DLD1 (cell line): ENCODE results near the gene ANTXRL.

ENCODE experiments used
- in situ Hi-C: cut with HindIII; loops from 2 replicates; pipeline ENCODE4 v1.10.0; 2017; ENCODE audit warnings: low sequenced_read_pairs

The ANTXRL gene

GRCh38 chr10:46286991-46287693, at the start of gene ANTXRL:
TSS of gene ANTXRL (plus strand) at chr10:46286997. CDS start at chr10:46287263, 266 bp downstream.
- in situ Hi-C loops, result no loop called here

- in situ Hi-C loops, result loop anchor here (10.0 to 25.0 kb wide), 2 partner anchors 87 to 299 kb away; no protein-coding TSS in a partner anchor
These were observed 48.8 kb upstream of the ANTXRL start for GRCh38 chr10:46237815-46238510.

DNA sequence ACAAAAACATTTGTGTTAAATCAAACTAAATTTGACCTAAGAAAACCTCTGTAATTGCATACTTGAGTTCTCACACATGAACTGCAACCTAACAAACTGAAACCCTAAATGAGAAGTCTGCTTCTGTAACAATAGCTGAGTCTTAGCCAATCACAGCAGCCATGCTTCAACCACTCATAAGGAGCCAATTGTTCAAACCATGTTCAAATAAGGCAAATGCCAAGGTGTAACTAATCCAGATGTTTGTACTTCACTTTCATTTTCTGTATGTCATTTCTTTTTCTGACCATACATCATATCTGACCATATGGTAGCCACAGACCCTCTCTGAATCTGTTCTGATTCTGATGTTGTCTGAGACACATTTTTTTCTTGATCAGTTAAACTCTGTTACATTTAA, 47.5 kb upstream of the ANTXRL start:
- in situ Hi-C loops, result loop anchor here (10.0 to 25.0 kb wide), 2 partner anchors 86 to 298 kb away; no protein-coding TSS in a partner anchor

- in situ Hi-C loops, result loop anchor here (10.0 to 25.0 kb wide), 2 partner anchors 85 to 297 kb away; no protein-coding TSS in a partner anchor
These were observed 46.7 kb upstream of the ANTXRL start for GRCh38 chr10:46239993-46240683.

- in situ Hi-C loops, result loop anchor here (25.0 kb wide), 1 partner anchor 296 kb away; no protein-coding TSS in a partner anchor
These were observed 45.9 kb upstream of the ANTXRL start for GRCh38 chr10:46240684-46241565.

- in situ Hi-C loops, result loop anchor here (25.0 kb wide), 1 partner anchor 292 kb away; no protein-coding TSS in a partner anchor
These were observed 41.4 kb upstream of the ANTXRL start for GRCh38 chr10:46245381-46245900.

DNA sequence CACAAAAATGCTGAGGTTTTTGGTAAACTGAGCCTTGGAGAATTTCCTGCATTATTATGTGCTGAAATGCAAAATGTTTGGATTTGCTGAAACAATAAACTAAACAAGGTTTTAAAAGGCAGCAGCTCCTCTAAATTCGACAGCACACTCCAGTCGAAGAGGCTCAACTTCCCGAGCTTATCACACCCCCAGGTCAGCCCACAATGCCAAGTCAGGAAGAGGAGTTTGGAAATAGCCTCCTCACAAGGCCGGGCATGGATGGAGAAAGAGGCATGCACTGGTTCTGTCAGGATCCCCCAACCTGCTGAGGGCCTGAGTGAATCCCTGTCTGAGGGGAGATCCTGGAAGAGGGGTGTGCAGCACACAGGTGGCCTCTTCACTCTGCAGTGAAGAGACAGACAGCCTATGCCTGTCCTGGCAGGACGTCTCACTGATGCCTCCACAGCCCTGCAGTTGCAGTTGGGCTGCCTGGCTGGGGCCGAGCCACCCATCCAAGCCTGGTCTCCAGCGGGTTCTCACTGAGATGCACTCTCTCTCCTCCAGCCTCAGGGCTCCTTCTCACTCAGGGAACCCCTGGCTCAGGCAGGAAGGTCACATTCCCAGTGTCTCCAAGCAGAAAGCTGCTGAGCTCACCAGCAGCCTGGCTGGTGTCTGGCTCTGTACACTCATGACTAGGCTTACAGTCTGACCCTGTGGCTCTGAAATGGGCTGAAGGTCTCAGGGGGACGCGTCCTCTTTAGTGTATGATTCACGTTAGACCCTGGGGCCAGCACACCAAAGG, 40.2 kb upstream of the ANTXRL start:
- in situ Hi-C loops, result loop anchor here (25.0 kb wide), 1 partner anchor 291 kb away; no protein-coding TSS in a partner anchor

DNA sequence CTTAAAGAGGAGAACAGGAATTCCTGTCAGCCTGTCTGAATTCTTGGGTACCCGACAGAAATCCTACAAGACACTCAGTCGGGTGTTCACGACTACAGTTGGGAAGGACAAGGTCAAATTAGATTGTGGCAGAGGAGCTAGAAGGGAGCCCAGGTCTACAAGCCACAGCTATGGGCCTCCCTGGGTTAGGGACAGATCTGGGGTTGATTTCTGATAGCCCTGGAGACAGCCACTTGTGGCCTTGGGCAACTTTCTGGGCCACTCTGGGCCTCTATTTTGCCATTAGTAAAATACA, 39.7 kb upstream of the ANTXRL start:
- in situ Hi-C loops, result loop anchor here (25.0 kb wide), 1 partner anchor 290 kb away; no protein-coding TSS in a partner anchor

DNA sequence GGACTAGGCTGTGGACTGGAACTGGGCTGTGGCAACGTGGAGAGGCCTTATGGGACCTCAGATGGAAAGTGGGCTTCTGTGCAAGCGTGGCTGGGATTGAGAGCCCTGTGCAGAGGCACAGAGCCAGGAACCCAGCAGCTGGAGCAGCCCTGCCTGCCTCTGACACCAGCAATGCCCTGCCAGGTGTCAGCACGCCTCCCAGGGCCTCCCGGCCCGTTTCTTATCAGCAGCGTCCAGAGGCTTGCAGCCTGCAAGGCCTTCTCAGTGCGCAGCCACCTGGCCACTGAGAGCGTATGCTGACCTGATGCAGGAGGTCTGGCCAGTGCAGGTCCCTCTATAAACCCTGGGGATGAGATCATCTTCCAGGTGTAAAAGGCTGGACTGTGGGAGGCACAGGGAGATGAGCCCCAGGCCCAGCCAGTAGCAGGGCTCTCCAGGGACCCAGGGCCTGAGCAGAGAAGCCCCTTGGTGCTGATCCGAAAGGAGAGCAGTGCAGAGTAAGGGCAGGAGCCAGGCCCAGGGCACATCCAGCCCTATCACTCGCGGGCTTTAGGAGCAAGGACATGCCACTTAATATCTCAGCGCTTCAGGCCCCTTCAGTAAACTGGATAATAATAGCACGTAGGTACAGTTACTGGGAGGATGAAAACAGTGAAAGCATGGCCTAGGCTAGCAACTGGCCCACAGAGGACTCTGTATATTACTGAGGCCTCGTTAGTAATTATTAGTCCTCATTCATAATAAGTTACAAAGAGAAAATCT, 38.8 kb upstream of the ANTXRL start:
- in situ Hi-C loops, result loop anchor here (25.0 kb wide), 1 partner anchor 289 kb away; no protein-coding TSS in a partner anchor

DNA sequence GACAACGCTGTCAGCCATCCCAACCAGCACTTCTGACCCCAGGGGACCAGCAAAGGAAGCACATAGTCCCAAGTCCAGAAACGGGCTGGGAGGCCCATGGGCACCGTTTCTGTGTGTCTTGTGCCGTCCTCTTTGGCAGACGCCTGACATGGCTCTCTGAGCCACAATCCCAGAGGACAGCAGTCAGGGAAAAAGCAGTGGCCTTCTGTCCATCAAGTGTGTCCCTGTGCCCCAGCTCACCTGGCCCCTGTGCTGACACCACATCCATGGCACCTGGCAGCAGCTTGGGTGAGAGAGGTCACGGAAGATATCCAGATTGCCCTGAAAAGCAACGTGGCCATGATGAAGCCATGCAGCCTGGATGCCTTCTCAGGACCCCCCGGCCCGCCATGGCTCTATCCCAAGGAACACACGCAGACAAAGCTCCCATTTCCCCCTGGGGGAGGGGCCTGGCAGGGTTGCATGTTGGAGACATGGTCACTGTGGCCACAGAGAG, 38.1 kb upstream of the ANTXRL start:
- in situ Hi-C loops, result loop anchor here (25.0 kb wide), 1 partner anchor 289 kb away; no protein-coding TSS in a partner anchor

DNA sequence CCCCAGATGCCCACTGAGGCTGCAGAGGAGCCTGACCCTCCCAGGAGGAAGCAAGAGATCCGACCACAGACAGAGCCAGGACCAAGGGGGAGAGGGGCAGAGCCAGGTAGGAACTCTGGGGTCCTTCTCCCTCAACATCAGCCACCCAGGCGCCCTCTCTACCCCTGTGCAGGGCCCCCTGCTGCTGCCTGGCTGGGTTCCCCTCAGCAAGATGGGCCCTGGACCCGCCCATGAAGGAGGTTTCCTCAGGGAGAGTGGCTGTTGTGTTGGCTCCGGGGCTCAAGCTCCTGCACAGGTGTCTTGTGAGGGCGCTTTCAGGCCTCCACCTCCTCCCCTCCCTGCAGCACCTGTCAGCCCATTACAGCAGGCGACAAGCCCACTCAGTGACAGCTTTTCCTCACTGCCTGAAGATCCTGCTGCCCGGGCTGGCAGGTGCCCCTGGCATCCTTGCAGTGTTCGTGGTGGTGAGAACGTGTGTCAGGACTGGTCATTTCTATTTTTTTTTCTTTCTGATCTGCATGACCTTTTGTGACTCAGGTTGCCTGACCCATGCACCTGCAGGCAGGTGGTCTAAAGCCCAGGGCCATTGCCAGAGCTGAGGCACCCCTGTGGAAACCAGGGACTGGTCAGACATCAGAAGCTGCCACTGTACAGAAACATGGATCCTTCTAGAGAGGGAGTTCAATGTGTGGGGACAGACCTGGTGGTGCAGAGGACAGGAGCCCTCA, 37.0 kb upstream of the ANTXRL start:
- in situ Hi-C loops, result loop anchor here (25.0 kb wide), 1 partner anchor 288 kb away; no protein-coding TSS in a partner anchor

DNA sequence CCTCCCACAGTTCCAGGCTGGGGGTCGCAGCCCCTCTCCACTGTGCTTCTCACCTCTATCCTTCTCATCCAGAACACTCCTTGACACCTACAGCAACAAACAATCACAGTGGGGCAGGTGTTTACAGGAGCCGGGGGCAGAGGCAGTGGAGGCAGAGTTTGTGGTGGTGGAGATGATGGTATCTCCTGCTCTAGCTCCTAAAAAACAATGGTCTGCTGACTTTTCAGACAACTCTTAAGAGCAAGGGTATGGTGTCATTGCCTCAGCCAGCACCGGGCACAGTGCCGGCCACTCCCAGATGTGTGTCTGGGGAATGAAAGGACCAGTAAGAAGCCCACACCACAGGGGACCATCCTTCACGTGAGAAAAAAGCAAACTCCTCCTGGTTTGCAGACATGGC, 36.3 kb upstream of the ANTXRL start:
- in situ Hi-C loops, result no loop called here

DNA sequence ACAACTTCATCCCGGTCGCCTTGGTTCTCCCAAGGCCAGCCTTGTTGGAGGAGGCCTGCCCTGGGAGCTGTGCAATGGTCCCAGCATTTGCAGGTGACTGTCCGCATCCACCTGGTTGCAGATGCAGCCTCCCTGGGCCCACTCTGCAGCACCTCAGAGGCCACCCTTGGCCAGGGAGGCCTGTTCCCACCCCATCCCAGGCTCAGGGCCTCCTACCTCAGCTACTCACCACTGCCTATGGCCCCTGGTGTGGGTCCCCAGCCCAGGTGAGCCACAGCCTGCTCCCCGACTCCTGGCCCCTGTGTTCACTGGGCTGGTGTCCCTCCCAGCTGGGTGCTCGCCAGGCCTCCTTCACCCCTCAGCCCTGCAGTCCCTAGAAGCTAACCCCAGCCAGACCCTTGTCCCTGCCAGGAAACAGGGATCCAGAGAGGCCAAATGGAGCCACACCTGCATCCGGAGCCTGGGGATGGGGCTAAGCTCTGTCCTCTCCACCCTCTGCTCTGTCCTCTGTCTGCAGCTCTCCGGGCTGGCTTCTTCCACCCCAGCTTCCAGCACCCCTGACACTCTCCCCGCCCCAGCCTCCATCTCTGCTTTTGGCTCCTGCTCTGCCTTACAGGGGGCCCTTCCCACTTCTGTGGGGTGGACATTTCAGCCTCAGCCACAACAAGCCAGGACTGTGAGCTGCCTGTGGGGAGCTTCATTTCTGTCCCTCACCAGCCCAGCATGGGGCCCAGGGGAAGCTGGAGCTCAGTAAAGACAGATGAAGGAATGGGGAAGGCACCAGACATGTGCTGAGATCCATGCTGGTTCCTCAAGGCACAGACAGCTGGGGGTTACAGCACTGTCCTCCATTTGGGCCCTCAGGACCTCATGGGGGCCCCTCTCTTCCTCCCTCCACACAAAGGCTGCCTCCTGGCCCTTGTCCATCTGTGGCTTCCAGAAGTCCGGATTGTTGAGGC, 35.6 kb upstream of the ANTXRL start:
- in situ Hi-C loops, result no loop called here

DNA sequence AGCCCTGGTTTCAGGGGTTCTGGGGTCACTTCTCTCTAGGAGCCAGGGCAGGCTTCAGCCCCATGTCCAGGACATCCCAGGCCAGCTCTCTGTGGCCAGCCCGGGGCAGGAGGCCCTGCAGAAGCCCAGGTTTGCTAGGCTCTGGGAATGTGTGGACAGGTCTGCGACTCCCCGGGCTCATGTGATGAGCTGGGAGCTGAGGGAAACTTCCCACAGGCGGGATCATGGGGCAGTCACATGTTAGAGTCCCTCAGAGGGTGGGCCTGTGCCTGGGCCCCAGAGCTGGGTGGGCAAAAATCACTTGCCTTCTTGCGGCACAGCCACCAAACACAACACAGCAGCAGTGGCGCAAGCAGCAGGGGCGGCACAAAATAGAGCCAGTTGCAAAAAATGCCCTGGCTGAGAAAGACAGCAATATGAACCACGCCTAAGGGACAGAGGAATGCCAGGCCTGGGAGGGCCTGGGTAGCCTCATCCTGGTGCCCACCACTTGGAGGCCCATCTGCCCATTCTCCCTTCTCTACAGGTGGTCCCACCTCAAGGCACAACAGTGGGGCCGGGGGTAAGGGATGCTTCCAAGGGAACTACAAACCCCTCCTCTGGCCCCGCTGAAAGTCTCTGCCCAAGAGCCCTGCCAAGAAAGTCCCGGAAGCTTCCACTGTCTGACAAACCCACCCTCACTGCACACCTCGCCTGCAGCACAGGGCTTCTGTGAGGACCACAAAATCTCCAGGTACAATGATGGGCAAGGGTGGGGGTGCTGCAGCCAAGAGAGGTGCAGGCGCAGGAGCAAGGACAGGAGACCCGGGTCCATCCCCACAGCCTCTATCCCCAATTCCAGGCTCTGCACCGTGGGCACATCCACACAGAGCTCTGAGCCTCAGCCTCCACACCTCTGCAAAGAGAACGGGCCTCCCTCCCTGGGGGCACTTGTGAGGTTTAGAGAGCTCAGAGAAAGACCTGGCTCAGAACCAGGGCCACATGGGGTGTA, 34.6 kb upstream of the ANTXRL start:
- in situ Hi-C loops, result no loop called here
